T-helper 22 cell (primary cell): ENCODE data around the gene CCNQ.

Source experiments
- DNase-seq: peaks from one replicate; pipeline ENCODE4 v3.0.0-alpha.2; 2020; ENCODE audit warnings: low read depth

The CCNQ gene

GRCh38 chrX:153598541-153599191, at the start of gene CCNQ:
CCNQ (minus strand) TSS chrX:153599139; CDS start chrX:153599073, 66 bp downstream.
- no peak for DNase-seq

- DNase-seq, result no peak
Measured at GRCh38 chrX:153647461-153648357, 48.8 kb upstream of the CCNQ start.

- no peak for DNase-seq
Measured at GRCh38 chrX:153646620-153647373, 47.9 kb upstream of the CCNQ start, which contains the start of gene DUSP9. DUSP9 (plus strand) TSS chrX:153647203; CDS start chrX:153647954, 751 bp downstream.

- no peak for DNase-seq
Measured at GRCh38 chrX:153645921-153646488, 47.1 kb upstream of the CCNQ start.

- DNase-seq, result no peak
Measured at GRCh38 chrX:153645151-153645550, 46.2 kb upstream of the CCNQ start.

GRCh38 chrX:153644356-153645125, 45.6 kb upstream of the CCNQ start:
- DNase-seq, result no peak

GRCh38 chrX:153643431-153644351, 44.8 kb upstream of the CCNQ start:
- no peak for DNase-seq

- no peak for DNase-seq
Measured at GRCh38 chrX:153642655-153643430, 43.9 kb upstream of the CCNQ start.

- no peak for DNase-seq
Measured at GRCh38 chrX:153642051-153642654, 43.2 kb upstream of the CCNQ start.

- no peak for DNase-seq
Measured at GRCh38 chrX:153641627-153642026, 42.7 kb upstream of the CCNQ start.

GRCh38 chrX:153640736-153641575, 42.0 kb upstream of the CCNQ start:
- DNase-seq, result no peak

GRCh38 chrX:153640045-153640686, 41.2 kb upstream of the CCNQ start:
- DNase-seq, result no peak

- DNase-seq, result no peak
Measured at GRCh38 chrX:153639177-153640044, 40.5 kb upstream of the CCNQ start.

- DNase-seq, result no peak
Measured at GRCh38 chrX:153638436-153639176, 39.7 kb upstream of the CCNQ start.

- DNase-seq, result no peak
Measured at GRCh38 chrX:153638041-153638371, 39.1 kb upstream of the CCNQ start.
